Neuronal stem cell (in vitro differentiated cells): ENCODE measurements around the gene DPP6.

ENCODE experiments used
- DNase-seq: peaks from one replicate; pipeline ENCODE4 v3.0.0-alpha.2; 2013; ENCODE audit warnings: low spot score
- H2AFZ ChIP-seq: one replicate; pipeline ENCODE4 v1.6.1; 2013; ENCODE audit warnings: mild to moderate bottlenecking, low read length, inconsistent platforms
- H2AK5ac ChIP-seq: 2 replicates; pipeline ENCODE4 v1.6.1; 2013; ENCODE audit warnings: low read depth, mild to moderate bottlenecking, inconsistent platforms, low read length, moderate library complexity, mixed read lengths
- H2BK120ac ChIP-seq: 2 replicates; pipeline ENCODE4 v1.6.1; 2013; ENCODE audit warnings: low read depth, mild to moderate bottlenecking, inconsistent platforms, low read length, moderate library complexity, mixed read lengths
- H2BK12ac ChIP-seq: one replicate; pipeline ENCODE4 v1.6.1; 2013; ENCODE audit warnings: low read length, inconsistent platforms
- H2BK15ac ChIP-seq: 2 replicates; pipeline ENCODE4 v1.6.1; 2013; ENCODE audit warnings: mild to moderate bottlenecking, low read length, inconsistent platforms, mixed read lengths
- H2BK5ac ChIP-seq: one replicate; pipeline ENCODE4 v1.6.1; 2013; ENCODE audit warnings: inconsistent platforms, mild to moderate bottlenecking, low read length, moderate library complexity
- H3K14ac ChIP-seq: one replicate; pipeline ENCODE4 v1.6.1; 2013; ENCODE audit warnings: low read length, inconsistent platforms
- H3K18ac ChIP-seq: 2 replicates; pipeline ENCODE4 v1.6.1; 2013; ENCODE audit warnings: low read length, inconsistent platforms
- H3K23ac ChIP-seq: 2 replicates; pipeline ENCODE4 v1.6.1; 2013; ENCODE audit warnings: low read depth, mild to moderate bottlenecking, mixed read lengths, low read length, inconsistent platforms; ENCODE audit not compliant: poor library complexity
- H3K27ac ChIP-seq: replicated peaks from 3 replicates; pipeline ENCODE4 v1.5.1; 2013; ENCODE audit warnings: low read length, inconsistent platforms
- H3K27me3 ChIP-seq, 3 experiments: 2 replicates each; pipeline ENCODE4 v1.6.1; 2013; ENCODE audit warnings: low read length in 3 of 3, mild to moderate bottlenecking in 2 of 3, inconsistent platforms in 1 of 3, low read depth in 1 of 3, mixed read lengths in 1 of 3, moderate library complexity in 1 of 3; ENCODE audit not compliant: control insufficient read depth in 3 of 3, insufficient read depth in 3 of 3
- H3K36me3 ChIP-seq, 2 donors: replicated peaks in 1 of 2; 2 replicates each; pipeline ENCODE4 v1.6.1; 2013; ENCODE audit warnings: low read length in 2 of 2; ENCODE audit not compliant: control insufficient read depth in 2 of 2, insufficient read depth in 2 of 2
- H3K4ac ChIP-seq: 2 replicates; pipeline ENCODE4 v1.6.1; 2013; ENCODE audit warnings: inconsistent platforms, mild to moderate bottlenecking, low read length, moderate library complexity
- H3K4me1 ChIP-seq, 2 donors: 1 replicate in 1 of 2; 2 replicates in 1 of 2; pipeline ENCODE4 v1.6.1; 2013; ENCODE audit warnings: low read length in 2 of 2, low read depth in 1 of 2; ENCODE audit not compliant: control insufficient read depth in 2 of 2, insufficient read depth in 1 of 2
- H3K4me2 ChIP-seq: one replicate; pipeline ENCODE4 v1.6.1; 2013; ENCODE audit warnings: mild to moderate bottlenecking, low read length, inconsistent platforms; ENCODE audit not compliant: insufficient read depth, poor library complexity, severe bottlenecking
- H3K4me3 ChIP-seq, 2 donors: 2 replicates each; pipeline ENCODE4 v1.5.1; 2013; ENCODE audit warnings: low read length in 2 of 2, mild to moderate bottlenecking in 2 of 2, inconsistent platforms in 1 of 2, moderate library complexity in 1 of 2
- H3K79me1 ChIP-seq: one replicate; pipeline ENCODE4 v1.6.1; 2013; ENCODE audit warnings: low read depth, mild to moderate bottlenecking, inconsistent platforms, low read length, moderate library complexity
- H3K9ac ChIP-seq: one replicate; pipeline ENCODE4 v1.6.1; 2013; ENCODE audit warnings: mild to moderate bottlenecking, low read depth, low read length, inconsistent platforms; ENCODE audit not compliant: poor library complexity
- H3K9me3 ChIP-seq, 2 donors: replicated peaks in 1 of 2; 2 replicates each; pipeline versions ENCODE3 to v1.6.1; 2013; ENCODE audit warnings: low read length in 2 of 2, mild to moderate bottlenecking in 2 of 2, inconsistent platforms in 1 of 2, low read depth in 1 of 2, mixed read lengths in 1 of 2, moderate library complexity in 1 of 2; ENCODE audit not compliant: control insufficient read depth in 2 of 2, insufficient read depth in 1 of 2
- H4K8ac ChIP-seq: one replicate; pipeline ENCODE4 v1.6.1; 2013; ENCODE audit warnings: low read depth, mild to moderate bottlenecking, inconsistent platforms, low read length, moderate library complexity
- H4K91ac ChIP-seq: one replicate; pipeline ENCODE4 v1.6.1; 2013; ENCODE audit warnings: low read length, low read depth, mild to moderate bottlenecking, inconsistent platforms; ENCODE audit not compliant: poor library complexity
- WGBS, 2 donors: extraction: QIAGEN DNeasy Blood & Tissue Kit; methylation state at CpG; one replicate each; pipeline ENCODE4 v1.1.7; 2013; ENCODE audit warnings: missing lambda C conversion rate in 2 of 2, mixed read lengths in 1 of 2; ENCODE audit not compliant: insufficient read length in 2 of 2, insufficient replicate concordance in 1 of 2; ENCODE audit errors: extremely low coverage in 2 of 2; 5-methylcytosine and 5-hydroxymethylcytosine counted together

DPP6 gene

GRCh38 chr7:154571772-154572171, 519.6 kb downstream of the DPP6 start:
- Histone ChIP-seq H3K4ac (no peak overlapping the region), H4K8ac (no peak overlapping the region), H2BK5ac (no peak overlapping the region), H3K27ac (no peak overlapping the region), H3K9me3 (peaks cover 0 to 16% of the 10 kb centered on the region in 2 donors), H2BK15ac (no peak overlapping the region), H3K4me2 (no peak overlapping the region), H3K14ac (no peak overlapping the region), H3K27me3 (peaks cover 0 to 8% (median 0%) of the 10 kb centered on the region in 3 experiments), H4K91ac (no peak overlapping the region), H3K23ac (no peak overlapping the region), H3K4me1 (peaks cover 0 to 3% of the 10 kb centered on the region in 2 donors), H3K79me1 (peaks cover 5% of the 10 kb centered on the region), H3K36me3 (peaks cover 0 to 9% of the 10 kb centered on the region in 2 donors), H2AK5ac (no peak overlapping the region), H2BK120ac (no peak overlapping the region), H3K4me3 (no peak overlapping the region), H2BK12ac (no peak overlapping the region), H3K9ac (no peak overlapping the region), H2AFZ (no peak overlapping the region), H3K18ac (no peak overlapping the region)
- no peak for DNase-seq
- no CpG with 5 or more reads among the region's 3 CpGs for WGBS, 2 donors

DNA sequence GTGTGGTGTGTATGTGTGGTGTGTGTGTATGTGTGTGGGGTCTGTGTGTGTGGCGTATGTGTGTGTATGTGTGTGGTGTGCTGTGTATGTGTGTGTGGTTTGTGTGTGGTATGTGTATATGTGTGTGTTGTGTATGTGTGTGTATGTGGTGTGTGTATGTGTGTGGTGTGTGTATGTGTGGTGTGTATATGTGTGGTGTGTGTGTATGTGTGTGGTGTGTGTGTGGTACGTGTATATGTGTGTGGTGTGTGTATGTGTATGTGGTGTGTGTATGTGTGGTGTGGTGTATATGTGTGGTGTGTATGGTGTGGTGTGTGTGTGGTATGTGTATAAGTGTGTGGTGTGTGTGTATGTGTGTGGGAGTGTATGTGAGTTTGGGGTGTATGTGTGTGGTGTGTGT, 522.0 kb downstream of the DPP6 start:
- Histone ChIP-seq H2BK15ac (no peak overlapping the region), H4K8ac (peak overlapping the region; percentile 56), H3K4me3 (peak overlapping the region in 1 of 2 donors; percentile 74), H3K4me2 (no peak overlapping the region), H3K27me3 (peaks cover 0 to 8% (median 0%) of the 10 kb centered on the region in 3 experiments), H3K79me1 (peaks cover 5% of the 10 kb centered on the region), H2BK5ac (no peak overlapping the region), H2AFZ (no peak overlapping the region), H2BK12ac (peak overlapping the region; percentile 4), H3K23ac (peak overlapping the region; percentile 93), H3K27ac (no peak overlapping the region), H4K91ac (peak overlapping the region; percentile 96), H3K18ac (no peak overlapping the region), H3K36me3 (peaks cover 0 to 9% of the 10 kb centered on the region in 2 donors), H3K14ac (peak overlapping the region; percentile 95), H3K4ac (peak overlapping the region; percentile 78), H3K4me1 (peaks cover 0 to 3% of the 10 kb centered on the region in 2 donors), H3K9me3 (peaks cover 0 to 16% of the 10 kb centered on the region in 2 donors), H2BK120ac (no peak overlapping the region), H2AK5ac (no peak overlapping the region), H3K9ac (peak overlapping the region; percentile 83)
- no peak for DNase-seq
- 100% methylated on average over 2 of the region's 2 CpGs; no CpG with 5 or more reads in 1 of the 2 donors for WGBS, 2 donors

DNA sequence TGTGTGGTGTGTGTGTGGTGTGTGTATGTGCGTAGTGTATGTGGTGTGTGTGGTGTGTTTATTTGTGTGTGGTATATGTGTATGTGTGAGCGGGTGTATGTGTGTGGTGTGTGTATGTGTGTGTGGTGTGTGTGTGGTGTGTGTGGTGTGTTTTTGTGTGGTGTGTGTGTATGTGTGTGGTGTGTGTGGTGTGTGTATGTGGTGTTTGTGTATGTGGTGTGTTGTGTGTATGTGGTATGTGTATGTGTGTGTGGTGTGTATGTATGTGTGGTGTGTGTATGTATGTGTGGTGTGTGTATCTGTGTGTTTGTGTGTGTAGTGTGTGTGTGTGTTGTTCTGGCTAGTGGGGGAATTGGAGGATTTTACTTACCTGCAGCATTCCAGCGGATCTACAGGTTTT, 523.3 kb downstream of the DPP6 start:
- H3K9me3 ChIP-seq: peaks cover 0 to 16% of the 10 kb centered on the region in 2 donors
- H4K91ac ChIP-seq: no peak overlapping the region
- no peak overlapping the region for H2AK5ac ChIP-seq
- H4K8ac ChIP-seq: no peak overlapping the region
- 100% methylated on average over 2 of the region's 3 CpGs; no CpG with 5 or more reads in 1 of the 2 donors for WGBS, 2 donors
- peak overlapping the region; percentile 63 for H3K9ac ChIP-seq
- no peak overlapping the region for H2BK15ac ChIP-seq
- no peak overlapping the region for H3K4me2 ChIP-seq
- H2BK12ac ChIP-seq: no peak overlapping the region
- H3K27me3 ChIP-seq: peaks cover 0 to 8% (median 0%) of the 10 kb centered on the region in 3 experiments
- peak overlapping the region in 1 of 2 donors; percentile 74 for H3K4me3 ChIP-seq
- no peak overlapping the region for H2BK5ac ChIP-seq
- H3K23ac ChIP-seq: no peak overlapping the region
- H2AFZ ChIP-seq: no peak overlapping the region
- no peak overlapping the region for H3K18ac ChIP-seq
- H3K4ac ChIP-seq: no peak overlapping the region
- no peak for DNase-seq
- no peak overlapping the region for H3K27ac ChIP-seq
- no peak overlapping the region for H3K14ac ChIP-seq
- peaks cover 5% of the 10 kb centered on the region for H3K79me1 ChIP-seq
- H3K4me1 ChIP-seq: peaks cover 0 to 12% of the 10 kb centered on the region in 2 donors
- no peak overlapping the region for H2BK120ac ChIP-seq
- peaks cover 0 to 9% of the 10 kb centered on the region in 2 donors for H3K36me3 ChIP-seq

DNA sequence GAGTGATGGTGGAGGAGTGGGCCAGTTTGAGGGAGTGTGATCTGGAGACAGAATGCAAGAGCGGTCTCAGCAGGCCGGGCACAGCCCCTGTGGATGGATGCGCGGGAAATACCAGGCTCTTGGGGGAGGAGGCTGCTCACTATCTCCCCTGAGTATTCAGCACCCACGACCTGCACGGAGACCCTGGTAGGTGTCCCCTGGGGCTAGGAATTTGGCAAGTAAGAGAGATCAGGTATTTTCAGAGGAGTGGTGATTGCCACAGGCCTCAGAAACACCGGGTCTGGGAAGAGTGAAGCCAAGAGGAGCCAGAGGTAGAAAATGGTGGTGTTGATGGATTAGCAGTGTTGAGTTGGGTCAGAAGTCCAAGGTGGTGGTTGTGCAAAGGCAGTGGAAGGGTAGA, 524.4 kb downstream of the DPP6 start:
- Histone ChIP-seq H3K4me3 (no peak overlapping the region), H2BK120ac (no peak overlapping the region), H3K27me3 (peaks cover 0 to 8% (median 4%) of the 10 kb centered on the region in 3 experiments), H3K9ac (no peak overlapping the region), H3K4ac (no peak overlapping the region), H2AFZ (no peak overlapping the region), H3K79me1 (peaks cover 5% of the 10 kb centered on the region), H2BK15ac (no peak overlapping the region), H4K8ac (no peak overlapping the region), H2BK5ac (no peak overlapping the region), H3K4me1 (peaks cover 0 to 14% of the 10 kb centered on the region in 2 donors), H2BK12ac (no peak overlapping the region), H2AK5ac (no peak overlapping the region), H4K91ac (no peak overlapping the region), H3K18ac (peak overlapping the region; percentile 46), H3K4me2 (no peak overlapping the region), H3K23ac (no peak overlapping the region), H3K36me3 (peaks cover 0 to 9% of the 10 kb centered on the region in 2 donors), H3K27ac (no peak overlapping the region), H3K9me3 (peaks cover 0 to 16% of the 10 kb centered on the region in 2 donors), H3K14ac (no peak overlapping the region)
- WGBS, 2 donors: no CpG with 5 or more reads among the region's 7 CpGs
- DNase-seq: no peak
